Stimulated activated CD4-positive, alpha-beta T cell treated with anti-CD3 and anti-CD28 coated beads, Interleukin-15, amount 100 ng/mL, for 1 hour (primary cell): Measurements from ENCODE around the gene FRS2.

ENCODE experiments used
- DNase-seq, 2 donors: peaks; one replicate each; pipeline ENCODE4 v3.0.0-alpha.2; 2020; ENCODE audit warnings: low read depth in 1 of 2, low spot score in 1 of 2

FRS2 gene

GRCh38 chr12:69524331-69524630 is 54.1 kb downstream of the FRS2 start:
- DNase-seq, result no peak

DNA sequence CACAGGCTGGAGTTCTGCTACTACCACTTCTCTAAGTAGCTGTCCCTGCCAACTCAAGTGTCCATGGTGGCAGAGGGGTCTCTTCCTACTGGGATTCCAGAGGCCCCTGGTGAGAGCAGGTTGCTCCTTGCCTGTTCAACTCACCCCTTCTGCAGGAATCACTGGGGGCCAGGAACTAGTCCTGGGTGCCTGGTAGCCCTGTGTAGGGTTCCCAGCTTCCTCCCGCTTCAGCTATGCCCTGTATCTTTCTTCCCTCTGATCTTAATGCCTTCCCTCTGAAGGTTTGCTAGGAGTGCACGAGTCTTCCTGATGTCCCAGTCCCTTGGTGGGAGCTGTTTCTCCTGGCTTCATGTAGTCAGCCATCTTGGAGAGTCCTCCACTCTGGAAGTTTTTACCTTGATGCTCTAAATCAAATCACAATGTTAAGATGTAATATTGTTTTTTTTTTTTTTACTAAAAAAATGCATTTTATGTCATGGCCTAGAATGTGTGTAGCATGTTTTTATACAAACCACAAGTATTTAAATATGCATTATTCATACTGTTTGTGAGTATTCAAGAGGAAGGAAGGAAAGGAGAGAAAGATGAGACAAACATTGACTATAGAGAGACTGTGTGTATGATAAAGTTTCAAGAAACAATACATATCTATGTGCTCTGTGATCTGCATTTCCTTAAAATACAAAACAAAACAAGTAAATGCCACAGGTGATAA is 54.7 kb downstream of the FRS2 start:
- no peak for DNase-seq

GRCh38 chr12:69527506-69528272 is 57.5 kb downstream of the FRS2 start:
- no peak for DNase-seq

GRCh38 chr12:69529021-69529420 is 58.8 kb downstream of the FRS2 start:
- DNase-seq, result no peak

- no peak for DNase-seq
Measured at GRCh38 chr12:69533844-69534243, 63.7 kb downstream of the FRS2 start.

GRCh38 chr12:69534389-69534822 is 64.2 kb downstream of the FRS2 start:
- DNase-seq, result no peak

DNA sequence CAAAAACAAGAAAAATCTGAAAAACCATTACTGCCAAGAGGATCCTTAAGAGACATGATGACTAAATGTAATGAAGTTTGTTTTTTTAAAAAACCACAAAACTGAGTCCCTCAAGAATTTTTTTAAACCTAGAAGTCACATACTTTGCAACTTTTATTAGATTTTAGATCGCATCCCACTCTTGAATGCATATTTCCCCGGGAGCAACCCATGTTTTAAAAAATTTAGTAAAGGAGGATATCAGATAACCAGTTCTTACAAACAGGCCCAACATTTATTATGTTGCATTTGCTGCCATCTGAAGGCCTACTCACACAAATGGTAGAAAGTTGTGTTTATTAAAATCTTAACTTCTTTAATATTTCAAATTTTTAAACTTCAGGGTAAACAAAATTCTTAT is 70.8 kb downstream of the FRS2 start:
- DNase-seq, result no peak

DNA sequence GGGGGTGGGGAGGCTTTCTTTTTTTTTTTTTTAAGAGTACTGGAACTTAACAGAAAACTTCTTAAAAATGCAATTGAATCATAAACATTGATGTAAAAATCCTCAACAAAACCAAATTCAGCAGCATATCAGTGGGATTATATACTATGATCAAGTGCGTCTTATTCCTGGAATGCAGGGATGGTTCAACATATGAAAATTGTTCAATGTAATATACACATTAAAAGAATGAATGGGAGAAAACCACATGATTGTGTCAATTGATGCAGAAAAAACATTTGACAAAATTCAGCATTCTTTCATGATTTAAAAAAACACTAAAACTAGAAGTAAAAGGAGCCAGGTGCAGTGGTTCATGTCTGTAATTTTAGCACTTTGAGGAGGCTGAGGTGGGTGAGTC is 73.9 kb downstream of the FRS2 start:
- no peak for DNase-seq

DNA sequence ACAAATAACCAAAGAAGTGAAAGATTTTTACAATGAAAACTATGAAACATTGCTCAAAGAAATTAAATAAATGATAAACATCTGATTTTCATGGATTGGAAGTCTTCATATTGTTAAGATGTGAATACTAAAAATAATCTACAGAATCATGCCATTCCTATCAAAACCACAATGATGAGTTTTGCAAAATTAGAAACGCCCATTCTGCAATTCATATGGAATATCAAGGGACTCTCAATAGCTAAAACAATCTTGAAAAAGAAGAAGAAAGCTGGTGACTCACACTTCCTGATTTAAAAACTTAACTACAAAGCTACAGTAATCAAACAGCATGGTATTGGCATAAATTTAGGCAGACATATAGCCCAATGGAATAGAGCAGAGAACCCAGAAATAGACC is 74.9 kb downstream of the FRS2 start:
- DNase-seq, result no peak

DNA sequence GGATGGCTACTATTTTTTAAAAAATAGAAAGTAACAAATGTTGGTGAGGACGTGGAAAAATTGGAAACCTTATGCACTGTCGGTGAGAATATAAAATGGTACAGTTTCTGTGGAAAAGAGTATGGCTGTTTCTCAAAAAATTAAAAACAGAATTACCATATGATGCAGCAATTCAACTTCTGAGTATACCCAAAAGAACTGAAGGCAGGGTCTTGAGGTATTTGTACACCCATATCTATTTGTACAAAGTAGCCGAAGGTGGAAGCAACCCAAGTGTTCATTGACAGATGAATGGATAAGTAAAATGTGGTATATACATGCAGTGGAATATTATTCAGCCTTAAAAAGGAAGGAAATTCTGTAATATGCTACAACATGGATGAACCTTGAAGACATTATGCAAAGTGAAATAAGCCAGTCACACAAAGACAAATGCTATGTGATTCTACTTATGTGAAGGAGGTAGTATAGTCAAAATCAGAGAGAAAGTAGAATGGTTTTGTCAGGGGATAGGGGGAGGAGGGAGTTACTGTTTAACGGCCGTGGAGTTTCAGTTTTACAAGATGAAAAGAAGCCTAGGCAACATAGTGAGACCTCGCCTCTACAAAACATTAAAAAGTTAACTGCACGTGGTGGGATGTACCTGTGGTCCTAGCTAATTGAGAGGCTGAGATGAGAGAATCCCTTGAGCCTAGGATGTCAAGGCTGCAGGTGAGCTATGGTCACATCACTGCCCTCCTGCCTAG is 76.7 kb downstream of the FRS2 start:
- DNase-seq, result no peak

- no peak for DNase-seq
Measured at GRCh38 chr12:69548687-69549086, 78.5 kb downstream of the FRS2 start.

DNA sequence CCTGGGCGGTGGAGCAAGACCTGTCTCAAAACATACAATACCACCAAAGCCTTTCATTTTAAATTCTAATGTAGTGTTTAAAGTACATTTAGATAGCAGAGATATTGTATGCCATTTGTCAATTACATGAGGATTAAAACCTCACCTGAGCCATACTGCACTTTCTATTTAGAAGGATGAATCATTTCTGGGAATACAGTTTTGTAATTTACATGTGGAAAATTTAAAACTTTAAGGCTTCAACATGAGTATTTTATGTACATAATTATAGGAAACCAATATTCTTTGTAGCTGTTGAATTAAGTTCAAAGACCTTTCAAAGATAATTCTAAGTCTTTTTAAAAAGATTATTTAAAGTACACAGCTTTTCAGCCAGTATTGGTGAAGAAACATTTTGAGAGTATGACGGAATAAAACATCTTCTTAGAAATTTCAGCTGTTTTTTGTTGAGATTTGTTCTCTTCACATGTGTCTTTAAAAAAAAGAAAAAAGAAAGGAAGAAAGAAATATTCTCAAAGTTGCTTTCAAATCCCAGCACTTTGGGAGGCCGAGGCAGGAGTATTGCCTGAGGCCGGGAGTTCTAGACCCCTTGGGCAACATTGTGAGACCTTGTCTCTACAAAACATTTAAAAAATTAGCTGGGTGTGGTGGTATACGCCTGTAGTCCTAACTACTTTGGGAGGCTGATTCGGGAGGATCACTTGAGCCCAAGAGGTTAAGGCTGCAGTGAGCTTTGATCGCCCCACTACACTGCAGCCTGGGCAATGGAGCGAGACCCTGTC is 80.6 kb downstream of the FRS2 start:
- no peak for DNase-seq

- DNase-seq, result no peak
Measured at GRCh38 chr12:69553628-69554248, 83.5 kb downstream of the FRS2 start.

GRCh38 chr12:69555461-69555860 is 85.3 kb downstream of the FRS2 start:
- DNase-seq, result no peak

GRCh38 chr12:69556383-69556782 is 86.2 kb downstream of the FRS2 start:
- DNase-seq, result no peak

GRCh38 chr12:69563166-69563762 is 93.1 kb downstream of the FRS2 start:
- DNase-seq, result no peak

GRCh38 chr12:69566603-69567002 is 96.4 kb downstream of the FRS2 start:
- DNase-seq, result no peak

- DNase-seq, result no peak
Measured at GRCh38 chr12:69569236-69569635, 99.0 kb downstream of the FRS2 start.

GRCh38 chr12:69570000-69570516 is 99.9 kb downstream of the FRS2 start:
- DNase-seq, result no peak
